ENCODE results near the gene FAM193A.

DNA sequence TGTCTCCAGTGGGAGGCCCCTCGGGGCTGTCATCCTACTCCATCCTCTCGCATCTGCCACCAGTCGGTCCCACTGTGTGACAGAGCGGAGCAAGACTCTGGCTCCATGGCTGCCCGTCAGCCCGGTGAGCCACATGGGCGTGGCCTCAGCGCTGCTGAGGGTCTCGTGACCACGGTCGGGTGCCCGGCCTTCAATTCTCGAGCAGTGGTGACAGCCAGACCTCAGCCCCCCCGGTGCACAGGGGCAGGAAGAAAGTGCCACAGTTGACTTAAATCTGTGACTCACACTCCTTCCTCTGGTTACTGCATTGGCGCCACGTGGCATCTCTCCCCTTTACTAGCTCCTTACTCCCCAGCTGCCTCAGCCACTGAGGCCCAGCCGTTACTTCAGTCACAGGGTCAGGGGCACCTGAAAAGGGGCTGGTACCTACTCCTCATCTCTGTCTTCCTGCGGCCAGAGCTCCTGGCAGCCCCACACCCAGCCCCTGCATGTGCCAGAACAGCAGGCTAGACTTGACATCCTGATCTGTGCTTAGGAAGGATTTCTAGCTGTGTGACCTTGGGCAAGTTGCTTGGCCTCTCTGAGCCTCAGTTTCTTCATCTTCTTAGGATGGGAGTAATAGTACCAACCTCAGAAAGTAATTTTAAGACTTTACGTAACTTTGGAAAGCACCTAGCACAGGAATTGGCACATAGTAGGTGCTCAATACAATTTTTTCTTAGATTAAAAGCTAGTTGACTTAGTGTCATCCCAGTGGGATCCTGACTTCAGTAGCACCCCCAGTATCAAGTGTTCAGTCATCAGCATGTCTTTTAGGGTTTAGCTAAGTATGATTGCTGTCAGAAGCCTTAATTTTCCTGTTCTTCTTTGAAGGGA lies 153.6 kb downstream of the FAM193A start:
- TF ChIP-seq, protein P1, sequence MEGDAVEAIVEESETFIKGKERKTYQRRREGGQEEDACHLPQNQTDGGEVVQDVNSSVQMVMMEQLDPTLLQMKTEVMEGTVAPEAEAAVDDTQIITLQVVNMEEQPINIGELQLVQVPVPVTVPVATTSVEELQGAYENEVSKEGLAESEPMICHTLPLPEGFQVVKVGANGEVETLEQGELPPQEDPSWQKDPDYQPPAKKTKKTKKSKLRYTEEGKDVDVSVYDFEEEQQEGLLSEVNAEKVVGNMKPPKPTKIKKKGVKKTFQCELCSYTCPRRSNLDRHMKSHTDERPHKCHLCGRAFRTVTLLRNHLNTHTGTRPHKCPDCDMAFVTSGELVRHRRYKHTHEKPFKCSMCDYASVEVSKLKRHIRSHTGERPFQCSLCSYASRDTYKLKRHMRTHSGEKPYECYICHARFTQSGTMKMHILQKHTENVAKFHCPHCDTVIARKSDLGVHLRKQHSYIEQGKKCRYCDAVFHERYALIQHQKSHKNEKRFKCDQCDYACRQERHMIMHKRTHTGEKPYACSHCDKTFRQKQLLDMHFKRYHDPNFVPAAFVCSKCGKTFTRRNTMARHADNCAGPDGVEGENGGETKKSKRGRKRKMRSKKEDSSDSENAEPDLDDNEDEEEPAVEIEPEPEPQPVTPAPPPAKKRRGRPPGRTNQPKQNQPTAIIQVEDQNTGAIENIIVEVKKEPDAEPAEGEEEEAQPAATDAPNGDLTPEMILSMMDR (IDR thresholded peaks at IDR 0.05), result no peak
- no peak for TF ChIP-seq POLR2A (IDR thresholded peaks at IDR 0.05)
